Stimulated activated CD8-positive, alpha-beta memory T cell treated with anti-CD3 and anti-CD28 coated beads, Interleukin-15, amount 100 ng/mL, for 24 hours (primary cell): Measurements from ENCODE around the gene INSYN2B.

Experiments used
- DNase-seq: peaks from one replicate; pipeline ENCODE4 v3.0.0-alpha.2; 2020; ENCODE audit warnings: low read depth

INSYN2B gene

GRCh38 chr5:169933127-169933526 is 47.2 kb downstream of the INSYN2B start:
- DNase-seq: no peak

GRCh38 chr5:169923988-169924387 is 56.3 kb downstream of the INSYN2B start:
- DNase-seq: no peak

GRCh38 chr5:169922474-169922873 is 57.8 kb downstream of the INSYN2B start:
- DNase-seq: no peak

GRCh38 chr5:169921949-169922348 is 58.3 kb downstream of the INSYN2B start:
- DNase-seq: no peak

- no peak for DNase-seq
Observed at GRCh38 chr5:169921384-169921783, 58.9 kb downstream of the INSYN2B start.

- no peak for DNase-seq
Observed at GRCh38 chr5:169920474-169920873, 59.8 kb downstream of the INSYN2B start.

- DNase-seq: no peak
Observed at GRCh38 chr5:169918228-169918627, 62.1 kb downstream of the INSYN2B start.

GRCh38 chr5:169917500-169917899 is 62.8 kb downstream of the INSYN2B start:
- DNase-seq: no peak

GRCh38 chr5:169914766-169915165 is 65.5 kb downstream of the INSYN2B start:
- no peak for DNase-seq

GRCh38 chr5:169913479-169913878 is 66.8 kb downstream of the INSYN2B start:
- DNase-seq: no peak

GRCh38 chr5:169911448-169912212 is 68.7 kb downstream of the INSYN2B start:
- no peak for DNase-seq

- no peak for DNase-seq
Observed at GRCh38 chr5:169910393-169910792, 69.9 kb downstream of the INSYN2B start.

GRCh38 chr5:169909945-169910344 is 70.3 kb downstream of the INSYN2B start:
- no peak for DNase-seq

GRCh38 chr5:169908864-169909263 is 71.4 kb downstream of the INSYN2B start:
- no peak for DNase-seq

- no peak for DNase-seq
Observed at GRCh38 chr5:169906745-169907649, 73.3 kb downstream of the INSYN2B start.

- DNase-seq: no peak
Observed at GRCh38 chr5:169905017-169905416, 75.3 kb downstream of the INSYN2B start.

- DNase-seq: no peak
Observed at GRCh38 chr5:169904508-169904907, 75.8 kb downstream of the INSYN2B start.

GRCh38 chr5:169904059-169904458 is 76.2 kb downstream of the INSYN2B start:
- no peak for DNase-seq

GRCh38 chr5:169901896-169902295 is 78.4 kb downstream of the INSYN2B start:
- no peak for DNase-seq

GRCh38 chr5:169897481-169897880 is 82.8 kb downstream of the INSYN2B start:
- no peak for DNase-seq

- DNase-seq: no peak
Observed at GRCh38 chr5:169895926-169896325, 84.4 kb downstream of the INSYN2B start.

- DNase-seq: no peak
Observed at GRCh38 chr5:169893571-169893970, 86.7 kb downstream of the INSYN2B start.

- DNase-seq: no peak
Observed at GRCh38 chr5:169893010-169893409, 87.3 kb downstream of the INSYN2B start.
